ENCODE data around the gene CYP3A7.
"Not testable (repeated sequence)": the region's sequence is repeated elsewhere in the genome, so short reads cannot be mapped to it uniquely, and the experiment has no call there.

CYP3A7 gene

DNA sequence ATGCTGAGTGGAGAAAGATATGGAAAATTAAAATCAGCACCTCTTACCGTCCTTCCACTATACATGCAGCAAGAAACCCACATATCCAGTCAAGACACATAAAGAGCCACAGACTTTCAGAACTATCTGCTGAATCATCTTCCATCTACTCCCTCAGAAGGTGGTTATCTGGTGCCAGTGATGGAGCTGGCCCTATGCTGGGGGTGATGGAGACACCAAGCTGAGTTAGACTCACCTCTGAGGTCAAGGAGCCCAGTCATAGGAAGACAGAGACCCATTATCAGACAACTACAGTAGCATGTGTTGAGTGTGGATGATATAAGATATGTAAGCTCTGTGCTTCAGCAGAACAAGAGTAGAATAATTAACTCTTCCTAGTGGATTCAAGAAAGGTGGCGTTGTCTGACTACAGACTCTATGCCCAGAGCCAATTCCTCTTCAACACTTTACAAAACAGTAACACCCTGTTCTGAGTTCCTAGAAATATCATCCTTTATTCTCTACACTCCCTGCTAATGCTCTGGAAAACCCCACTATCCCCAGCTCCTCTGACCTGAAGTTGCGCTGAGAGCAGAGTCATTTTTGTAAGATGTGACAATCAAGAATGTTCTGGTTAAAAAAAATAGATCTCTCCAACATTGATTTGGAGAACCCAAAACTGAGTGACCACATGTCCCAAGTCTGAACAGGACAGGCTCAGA is 69.5 kb downstream of the CYP3A7 start:
- DNase-seq = no peak

DNA sequence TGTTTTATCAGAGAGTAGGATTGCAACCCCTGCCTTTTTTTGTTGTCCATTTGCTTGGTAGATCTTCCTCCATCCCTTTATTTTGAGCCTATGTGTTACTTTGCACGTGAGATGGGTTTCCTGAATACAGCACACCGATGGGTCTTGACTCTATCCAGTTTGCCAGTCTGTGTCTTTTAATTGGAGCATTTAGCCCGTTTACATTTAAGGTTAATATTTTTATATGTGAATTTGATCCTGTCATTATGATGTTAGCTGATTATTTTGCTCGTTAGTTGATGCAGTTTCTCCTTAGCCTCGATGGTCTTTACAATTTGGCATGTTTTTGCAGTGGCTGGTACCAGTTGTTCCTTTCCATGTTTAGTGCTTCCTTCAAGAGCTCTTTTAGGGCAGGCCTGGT is 77.1 kb downstream of the CYP3A7 start:
- not testable (repeated sequence) for DNase-seq

Data from activated T-cell treated with anti-CD3 and anti-CD28 coated beads, Interleukin-2, amount 50 U/mL, for 1 hour (primary cell).